ENCODE data around the gene SFXN4. TPM values are rescaled to one million over a fixed set of nuclear protein-coding genes. Genes with fewer than 3 reads are reported as not detected.

SFXN4 gene, protein sequence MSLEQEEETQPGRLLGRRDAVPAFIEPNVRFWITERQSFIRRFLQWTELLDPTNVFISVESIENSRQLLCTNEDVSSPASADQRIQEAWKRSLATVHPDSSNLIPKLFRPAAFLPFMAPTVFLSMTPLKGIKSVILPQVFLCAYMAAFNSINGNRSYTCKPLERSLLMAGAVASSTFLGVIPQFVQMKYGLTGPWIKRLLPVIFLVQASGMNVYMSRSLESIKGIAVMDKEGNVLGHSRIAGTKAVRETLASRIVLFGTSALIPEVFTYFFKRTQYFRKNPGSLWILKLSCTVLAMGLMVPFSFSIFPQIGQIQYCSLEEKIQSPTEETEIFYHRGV
- total RNA-seq = 10 to 100 TPM; 10.8 to 13.5 TPM
- long read RNA-seq, donor 1, transcript SFXN4-201 (14 exons, 1,363 nt) = major isoform, 5 of 6 reads
- long read RNA-seq, donor 1, partial matches to known transcripts = 0 of 6 reads
- long read RNA-seq, donor 1, other reads (novel, unspliced or antisense) = 1 of 6 reads
- long read RNA-seq, donor 2, transcript SFXN4-201 (14 exons, 1,363 nt) = major isoform, 35 of 41 reads
- long read RNA-seq, donor 2, partial matches to known transcripts = 2 of 41 reads
- long read RNA-seq, donor 2, other reads (novel, unspliced or antisense) = 4 of 41 reads

GRCh38 chr10:119165171-119166117, at the start of gene SFXN4:
Gene SFXN4 (minus strand): TSS chr10:119165714. CDS start chr10:119165647, 67 bp downstream.
- intact Hi-C loops (cut with DNase I) = no loop called here
- DNase-seq (ENCODE audit: low spot score) = peak; percentile 95

GRCh38 chr10:119211625-119212441, 46.3 kb upstream of the SFXN4 start:
- intact Hi-C loops (cut with DNase I) = loop anchor here in 1 of 2 donors (10.0 kb wide), 1 partner anchor 103 kb away; no protein-coding TSS in a partner anchor
- no peak for DNase-seq (ENCODE audit: low spot score)

DNA sequence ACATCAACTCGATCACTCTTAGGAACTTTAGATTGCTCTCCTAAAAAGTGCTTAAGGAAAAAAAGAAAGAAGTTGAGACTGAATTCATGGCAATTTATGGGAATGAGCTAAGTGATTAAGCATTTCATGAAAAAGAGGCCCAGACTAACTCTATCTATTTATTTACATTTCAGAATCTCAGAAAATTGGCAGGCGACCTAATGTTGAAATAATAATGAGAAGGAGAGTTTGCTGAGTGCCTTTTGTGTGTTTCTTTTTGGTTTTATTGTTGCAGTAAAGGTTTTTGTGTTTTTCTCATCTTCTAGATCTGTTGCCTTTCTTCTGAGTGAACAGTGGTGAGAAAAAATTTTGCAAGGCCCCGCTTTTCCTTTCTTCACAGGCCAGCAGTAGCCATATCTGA, 45.7 kb upstream of the SFXN4 start:
- no peak for DNase-seq (ENCODE audit: low spot score)
- intact Hi-C loops (cut with DNase I) = loop anchor here in 1 of 2 donors (10.0 kb wide), 1 partner anchor 104 kb away; no protein-coding TSS in a partner anchor

DNA sequence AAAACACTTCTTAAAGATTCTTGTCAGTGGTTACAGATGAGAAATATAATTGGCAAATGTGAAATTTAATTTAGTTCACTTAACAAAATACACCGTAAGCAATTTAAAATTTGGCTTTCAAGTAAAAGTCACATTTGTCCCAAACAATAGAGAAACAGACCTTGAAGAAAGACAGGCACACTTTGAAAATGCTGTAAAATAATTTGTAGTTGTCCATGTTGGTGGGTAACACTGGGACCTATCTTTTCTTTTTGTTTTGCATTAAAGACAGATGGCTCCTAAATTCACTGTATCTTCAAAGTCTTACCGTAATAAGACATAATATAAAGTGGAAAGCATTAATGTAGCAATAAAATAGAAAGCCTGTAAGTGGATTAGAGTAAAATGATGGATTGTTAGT, 45.1 kb upstream of the SFXN4 start:
- intact Hi-C loops (cut with DNase I) = loop anchor here in 1 of 2 donors (10.0 kb wide), 1 partner anchor 104 kb away; no protein-coding TSS in a partner anchor
- DNase-seq (ENCODE audit: low spot score) = no peak

GRCh38 chr10:119209736-119210355, 44.3 kb upstream of the SFXN4 start:
- intact Hi-C loops (cut with DNase I) = loop anchor here (5.0 to 10.0 kb wide), 2 partner anchors 42 to 105 kb away; no protein-coding TSS in a partner anchor
- DNase-seq (ENCODE audit: low spot score) = no peak

GRCh38 chr10:119209035-119209735, 43.7 kb upstream of the SFXN4 start:
- DNase-seq (ENCODE audit: low spot score) = no peak
- intact Hi-C loops (cut with DNase I) = loop anchor here in 1 of 2 donors (5.0 kb wide), 1 partner anchor 43 kb away; no protein-coding TSS in a partner anchor

- DNase-seq (ENCODE audit: low spot score) = no peak
- intact Hi-C loops (cut with DNase I) = loop anchor here in 1 of 2 donors (5.0 kb wide), 1 partner anchor 44 kb away; no protein-coding TSS in a partner anchor
Observed at GRCh38 chr10:119208553-119208940, 43.0 kb upstream of the SFXN4 start.

GRCh38 chr10:119207713-119208552, 42.4 kb upstream of the SFXN4 start:
- DNase-seq (ENCODE audit: low spot score) = peak; percentile 87
- intact Hi-C loops (cut with DNase I) = loop anchor here in 1 of 2 donors (5.0 kb wide), 1 partner anchor 44 kb away; no protein-coding TSS in a partner anchor

DNA sequence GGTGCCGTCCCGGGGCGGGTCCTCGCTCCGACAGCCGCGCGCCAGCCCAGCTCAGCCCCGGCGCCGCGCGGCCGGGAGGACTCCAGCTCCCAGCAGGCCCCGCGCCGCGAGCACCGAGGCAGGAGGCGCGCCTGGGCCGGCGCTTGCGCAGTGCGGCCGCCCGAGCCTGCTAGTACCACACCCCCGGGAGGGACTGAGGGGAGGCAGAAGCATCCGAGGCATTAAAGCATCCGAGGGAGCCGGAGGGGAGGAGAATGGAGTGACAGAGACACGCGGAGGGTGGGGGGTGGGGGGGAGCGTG, 41.8 kb upstream of the SFXN4 start, which contains the start of gene GRK5:
TSS of gene GRK5 (plus strand) at position 206 of the 301 bp plus-strand sequence. CDS start 347 bp downstream, outside the sequence.
- DNase-seq (ENCODE audit: low spot score) = peak; percentile 98
- intact Hi-C loops (cut with DNase I) = loop anchor here in 1 of 2 donors (5.0 kb wide), 1 partner anchor 45 kb away; no protein-coding TSS in a partner anchor

DNA sequence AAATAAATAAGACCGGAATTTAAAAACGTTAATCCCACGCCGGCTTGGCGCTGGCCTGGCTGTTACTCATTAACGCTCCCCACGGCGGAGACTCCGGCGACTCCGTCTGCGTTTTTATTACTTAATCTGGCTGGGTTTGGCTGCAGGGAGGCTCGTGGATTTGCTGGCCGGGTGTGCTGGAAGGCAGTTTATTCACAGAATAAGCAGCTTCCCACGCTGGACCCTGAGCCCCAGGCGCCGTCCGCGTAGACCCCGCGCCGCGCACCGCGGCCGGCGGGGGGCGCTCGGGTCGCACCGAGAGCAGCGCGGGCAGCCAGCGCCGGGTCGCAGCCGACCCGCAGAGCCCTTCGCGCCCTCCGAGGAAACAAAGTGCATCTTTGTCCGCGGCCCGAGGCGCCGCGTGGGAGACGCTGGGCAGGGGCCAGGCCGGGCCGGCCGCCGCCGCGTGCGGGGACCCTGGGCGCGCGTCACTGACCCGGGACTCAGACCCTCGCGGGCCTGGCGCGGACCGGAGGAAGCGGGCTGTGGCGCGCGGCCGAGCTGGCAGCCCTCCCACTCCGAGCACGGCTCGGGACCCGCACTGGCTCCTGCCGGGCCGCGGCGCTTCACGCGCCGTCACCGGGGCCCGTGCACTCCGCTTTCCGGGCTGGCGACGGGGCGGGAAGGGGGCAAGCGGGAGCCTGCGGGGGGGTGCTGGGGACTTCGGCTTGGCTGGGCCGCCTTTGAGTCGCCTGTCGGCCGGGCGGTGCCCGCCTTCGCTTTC, 41.3 kb upstream of the SFXN4 start:
- DNase-seq (ENCODE audit: low spot score) = peak; percentile 93
- intact Hi-C loops (cut with DNase I) = loop anchor here in 1 of 2 donors (5.0 kb wide), 1 partner anchor 46 kb away; no protein-coding TSS in a partner anchor

GRCh38 chr10:119205894-119206602, 40.5 kb upstream of the SFXN4 start:
- intact Hi-C loops (cut with DNase I) = loop anchor here in 1 of 2 donors (5.0 kb wide), 1 partner anchor 46 kb away; no protein-coding TSS in a partner anchor
- DNase-seq (ENCODE audit: low spot score) = peak; percentile 90

DNA sequence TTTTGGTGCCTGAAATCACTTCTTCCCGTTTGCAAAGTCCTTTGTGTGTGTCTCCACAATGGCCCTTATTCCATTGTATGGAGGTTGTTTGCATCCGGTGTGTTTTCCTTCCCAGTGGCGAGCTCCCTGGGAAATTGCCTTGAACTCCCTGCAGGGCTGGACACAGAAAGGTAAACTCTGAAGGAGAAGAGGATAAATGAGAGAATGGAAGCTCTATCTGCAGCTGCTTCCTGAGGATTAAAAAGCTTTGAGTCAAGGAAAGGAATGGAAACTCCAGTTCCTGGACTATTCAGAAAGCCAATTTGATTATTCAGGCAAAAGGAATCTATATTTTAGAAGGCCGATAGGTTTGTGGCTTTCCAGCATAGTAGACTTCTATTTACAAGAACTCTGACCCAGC, 37.5 kb upstream of the SFXN4 start:
- intact Hi-C loops (cut with DNase I) = loop anchor here in 1 of 2 donors (5.0 kb wide), 1 partner anchor 214 kb away; no protein-coding TSS in a partner anchor
- peak; percentile 16 for DNase-seq (ENCODE audit: low spot score)

- intact Hi-C loops (cut with DNase I) = loop anchor here in 1 of 2 donors (5.0 kb wide), 1 partner anchor 216 kb away; no protein-coding TSS in a partner anchor
- DNase-seq (ENCODE audit: low spot score) = peak; percentile 31
Observed at GRCh38 chr10:119201233-119201632, 35.7 kb upstream of the SFXN4 start.

GRCh38 chr10:119199231-119199992, 33.9 kb upstream of the SFXN4 start:
- intact Hi-C loops (cut with DNase I) = loop anchor here (2.0 kb wide), 2 partner anchors 243 to 245 kb away; no protein-coding TSS in a partner anchor
- DNase-seq (ENCODE audit: low spot score) = peak; percentile 80
